ENCODE measurements around the gene MRAP2. TPM values are rescaled to one million over a fixed set of nuclear protein-coding genes. Genes with fewer than 3 reads are reported as not detected.

The MRAP2 gene
- total RNA-seq, 1 experiment from 2014 or later: 1.4 TPM

GRCh38 chr6:84072442-84072997, 38.9 kb downstream of the MRAP2 start:
- Mint-ChIP-seq H3K9me3 (ENCODE audit: unreplicated experiment) (peaks cover 11% of the 10 kb centered on the region), H3K36me3 (ENCODE audit: insufficient read depth, unreplicated experiment) (peaks cover 5% of the 10 kb centered on the region), H3K4me1 (ENCODE audit: low read depth, unreplicated experiment) (no peaks in the 10 kb centered on the region), H3K27ac (ENCODE audit: unreplicated experiment) (no peak overlapping the region), H3K27me3 (ENCODE audit: insufficient read depth, unreplicated experiment) (no peaks in the 10 kb centered on the region), H3K4me3 (ENCODE audit: unreplicated experiment) (no peak overlapping the region)
- TF ChIP-seq, protein P1, sequence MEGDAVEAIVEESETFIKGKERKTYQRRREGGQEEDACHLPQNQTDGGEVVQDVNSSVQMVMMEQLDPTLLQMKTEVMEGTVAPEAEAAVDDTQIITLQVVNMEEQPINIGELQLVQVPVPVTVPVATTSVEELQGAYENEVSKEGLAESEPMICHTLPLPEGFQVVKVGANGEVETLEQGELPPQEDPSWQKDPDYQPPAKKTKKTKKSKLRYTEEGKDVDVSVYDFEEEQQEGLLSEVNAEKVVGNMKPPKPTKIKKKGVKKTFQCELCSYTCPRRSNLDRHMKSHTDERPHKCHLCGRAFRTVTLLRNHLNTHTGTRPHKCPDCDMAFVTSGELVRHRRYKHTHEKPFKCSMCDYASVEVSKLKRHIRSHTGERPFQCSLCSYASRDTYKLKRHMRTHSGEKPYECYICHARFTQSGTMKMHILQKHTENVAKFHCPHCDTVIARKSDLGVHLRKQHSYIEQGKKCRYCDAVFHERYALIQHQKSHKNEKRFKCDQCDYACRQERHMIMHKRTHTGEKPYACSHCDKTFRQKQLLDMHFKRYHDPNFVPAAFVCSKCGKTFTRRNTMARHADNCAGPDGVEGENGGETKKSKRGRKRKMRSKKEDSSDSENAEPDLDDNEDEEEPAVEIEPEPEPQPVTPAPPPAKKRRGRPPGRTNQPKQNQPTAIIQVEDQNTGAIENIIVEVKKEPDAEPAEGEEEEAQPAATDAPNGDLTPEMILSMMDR (IDR thresholded peaks at IDR 0.05; ENCODE audit: insufficient read depth in 1 of 2, low read depth in 1 of 2, low read length in 1 of 2, severe bottlenecking in 1 of 2, unreplicated experiment in 1 of 2): no peak
- Histone ChIP-seq H3K4me1 (no peaks in the 10 kb centered on the region), H3K9me3 (no peaks in the 10 kb centered on the region), H3K27me3 (replicated peaks; ENCODE audit: control insufficient read depth, insufficient read depth, low read length) (no peaks in the 10 kb centered on the region), H3K4me3 (ENCODE audit: low read depth, low read length) (no peak overlapping the region), H3K36me3 (ENCODE audit: control insufficient read depth, insufficient read depth, low read length) (no peaks in the 10 kb centered on the region)
- intact Hi-C loops (cut with micrococcal nuclease; ENCODE audit: unreplicated experiment): no loop called here
- BruUV-seq (replicated peaks): no TSS peak
- POLR2A ChIA-PET: no interaction called here
- no peak for DNase-seq
- CTCF ChIA-PET: no interaction called here

- Mint-ChIP-seq H3K36me3 (ENCODE audit: insufficient read depth, unreplicated experiment) (peaks cover 5% of the 10 kb centered on the region), H3K27me3 (ENCODE audit: insufficient read depth, unreplicated experiment) (no peaks in the 10 kb centered on the region), H3K4me3 (ENCODE audit: unreplicated experiment) (no peak overlapping the region), H3K9me3 (ENCODE audit: unreplicated experiment) (peaks cover 2% of the 10 kb centered on the region), H3K4me1 (ENCODE audit: low read depth, unreplicated experiment) (no peaks in the 10 kb centered on the region), H3K27ac (ENCODE audit: unreplicated experiment) (no peak overlapping the region)
- intact Hi-C loops (cut with micrococcal nuclease; ENCODE audit: unreplicated experiment): no loop called here
- POLR2A ChIA-PET: no interaction called here
- no peak for DNase-seq
- no peaks in the 10 kb centered on the region for H3K36me3 ChIP-seq (ENCODE audit: control insufficient read depth, insufficient read depth, low read length)
- no peaks in the 10 kb centered on the region for H3K4me1 ChIP-seq
- CTCF ChIA-PET: no interaction called here
- TF ChIP-seq, protein P1 (IDR thresholded peaks at IDR 0.05; ENCODE audit: insufficient read depth in 1 of 2, low read depth in 1 of 2, low read length in 1 of 2, severe bottlenecking in 1 of 2, unreplicated experiment in 1 of 2): no peak
- H3K4me3 ChIP-seq (ENCODE audit: low read depth, low read length): no peak overlapping the region
- no peaks in the 10 kb centered on the region for H3K27me3 ChIP-seq (replicated peaks; ENCODE audit: control insufficient read depth, insufficient read depth, low read length)
- H3K9me3 ChIP-seq: no peaks in the 10 kb centered on the region
- BruUV-seq (replicated peaks): no TSS peak
Observed at GRCh38 chr6:84074988-84075781, 41.6 kb downstream of the MRAP2 start.

- Mint-ChIP-seq H3K4me3 (ENCODE audit: unreplicated experiment) (no peak overlapping the region), H3K27ac (ENCODE audit: unreplicated experiment) (no peak overlapping the region), H3K4me1 (ENCODE audit: low read depth, unreplicated experiment) (peaks cover 6% of the 10 kb centered on the region), H3K36me3 (ENCODE audit: insufficient read depth, unreplicated experiment) (no peaks in the 10 kb centered on the region), H3K27me3 (ENCODE audit: insufficient read depth, unreplicated experiment) (no peaks in the 10 kb centered on the region), H3K9me3 (ENCODE audit: unreplicated experiment) (no peaks in the 10 kb centered on the region)
- intact Hi-C loops (cut with micrococcal nuclease; ENCODE audit: unreplicated experiment): no loop called here
- no peak for DNase-seq
- Histone ChIP-seq H3K27me3 (replicated peaks; ENCODE audit: control insufficient read depth, insufficient read depth, low read length) (no peaks in the 10 kb centered on the region), H3K4me3 (ENCODE audit: low read depth, low read length) (no peak overlapping the region), H3K36me3 (ENCODE audit: control insufficient read depth, insufficient read depth, low read length) (no peaks in the 10 kb centered on the region), H3K4me1 (peaks cover 3% of the 10 kb centered on the region; the same call in 1 of the 2 replicates), H3K9me3 (no peaks in the 10 kb centered on the region)
- CTCF ChIA-PET: no interaction called here
- BruUV-seq (replicated peaks): no TSS peak
- TF ChIP-seq, protein P1 (IDR thresholded peaks at IDR 0.05; ENCODE audit: insufficient read depth in 1 of 2, low read depth in 1 of 2, low read length in 1 of 2, severe bottlenecking in 1 of 2, unreplicated experiment in 1 of 2): no peak
- POLR2A ChIA-PET: no interaction called here
Observed at GRCh38 chr6:84077645-84078044, 44.1 kb downstream of the MRAP2 start.

All from Caco-2 (cell line).